Endothelial cell of hepatic sinusoid (primary cell): ENCODE measurements around the gene FAM241B.

Source experiments
- in situ Hi-C: cut with HindIII; loops from 2 replicates; pipeline ENCODE4 v1.10.0; 2017; ENCODE audit warnings: low sequenced_read_pairs

Gene FAM241B

DNA sequence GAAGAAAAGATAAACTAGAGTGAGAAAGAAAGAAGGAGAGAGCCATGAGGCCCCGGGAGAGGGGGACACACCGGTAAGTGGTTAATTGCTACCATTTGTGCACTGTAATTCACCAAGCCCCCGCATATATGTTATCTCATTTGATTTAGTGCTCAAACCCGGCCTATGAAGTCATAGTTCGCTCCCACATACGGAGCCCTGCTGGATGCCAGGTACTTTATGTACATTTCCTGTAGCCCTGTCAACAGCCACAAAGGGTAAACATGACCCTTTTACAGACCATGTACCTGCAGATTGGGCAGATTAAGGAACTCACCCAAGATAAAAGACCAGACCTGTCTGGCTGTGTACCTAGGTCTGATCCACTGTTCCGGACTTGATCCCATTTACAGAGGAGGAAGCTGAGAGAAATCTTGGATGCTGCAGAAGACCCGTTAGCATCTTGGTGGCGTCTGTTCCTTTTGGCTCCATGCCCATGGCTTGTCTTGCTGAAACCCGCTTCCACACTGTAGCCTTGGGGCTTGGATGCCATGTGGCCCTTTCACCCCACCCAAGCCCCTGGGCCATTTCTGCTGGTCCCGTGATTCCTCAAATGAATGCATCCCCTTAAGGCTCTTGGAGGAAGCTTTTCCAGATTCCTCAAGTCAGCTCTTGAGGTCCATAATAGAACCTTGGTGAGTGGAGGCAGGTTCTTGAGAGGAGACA, 32.3 kb downstream of the FAM241B start:
- in situ Hi-C loops: no loop called here

DNA sequence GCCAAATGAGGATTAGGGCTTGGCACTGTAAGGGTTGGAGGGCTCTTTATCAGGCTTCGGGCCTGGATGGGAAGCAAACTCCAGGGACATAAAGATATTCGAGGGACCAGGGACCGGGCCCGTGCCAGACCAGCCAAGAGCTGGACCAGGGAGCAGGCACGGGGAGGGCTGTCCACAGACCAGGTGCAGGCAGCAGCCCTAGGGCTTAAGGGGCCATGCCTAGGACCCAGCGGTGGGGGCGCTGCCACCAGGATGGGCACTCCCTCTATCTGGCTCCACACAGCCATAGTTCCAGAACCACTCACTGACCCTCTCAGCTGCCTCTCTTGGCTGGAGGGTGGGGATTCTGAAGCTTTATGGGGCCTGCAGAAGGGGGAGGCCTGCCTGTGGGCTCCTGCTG, 32.9 kb downstream of the FAM241B start:
- in situ Hi-C loops: no loop called here

DNA sequence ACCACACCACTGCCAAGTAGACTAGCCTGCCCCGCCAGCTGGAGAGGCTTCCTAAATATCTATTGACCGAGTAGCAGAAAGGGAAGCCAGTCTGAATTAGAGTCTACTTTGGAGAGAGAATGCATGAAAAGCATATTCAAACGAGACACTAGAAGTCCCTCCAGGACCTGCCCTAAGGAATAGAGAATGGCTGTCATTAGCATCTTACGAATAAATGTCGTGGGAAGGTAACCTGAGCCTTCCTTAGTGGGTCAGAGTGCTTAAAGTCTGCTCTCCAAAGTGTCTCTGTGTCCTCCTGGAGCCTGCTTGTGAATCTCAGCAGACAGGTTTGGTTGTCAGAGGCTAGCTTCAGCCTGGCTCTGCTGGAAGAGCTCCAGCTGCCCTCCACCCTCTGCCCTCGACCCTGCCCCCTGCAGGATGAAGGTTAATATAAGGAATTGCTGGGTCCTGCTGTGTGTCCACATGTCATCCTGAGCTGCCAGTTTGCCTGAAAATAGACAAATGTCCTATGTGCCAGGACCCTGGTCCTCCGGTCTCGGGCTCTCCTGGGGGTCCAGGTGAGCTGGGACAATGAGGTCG, 33.4 kb downstream of the FAM241B start:
- in situ Hi-C loops: no loop called here

DNA sequence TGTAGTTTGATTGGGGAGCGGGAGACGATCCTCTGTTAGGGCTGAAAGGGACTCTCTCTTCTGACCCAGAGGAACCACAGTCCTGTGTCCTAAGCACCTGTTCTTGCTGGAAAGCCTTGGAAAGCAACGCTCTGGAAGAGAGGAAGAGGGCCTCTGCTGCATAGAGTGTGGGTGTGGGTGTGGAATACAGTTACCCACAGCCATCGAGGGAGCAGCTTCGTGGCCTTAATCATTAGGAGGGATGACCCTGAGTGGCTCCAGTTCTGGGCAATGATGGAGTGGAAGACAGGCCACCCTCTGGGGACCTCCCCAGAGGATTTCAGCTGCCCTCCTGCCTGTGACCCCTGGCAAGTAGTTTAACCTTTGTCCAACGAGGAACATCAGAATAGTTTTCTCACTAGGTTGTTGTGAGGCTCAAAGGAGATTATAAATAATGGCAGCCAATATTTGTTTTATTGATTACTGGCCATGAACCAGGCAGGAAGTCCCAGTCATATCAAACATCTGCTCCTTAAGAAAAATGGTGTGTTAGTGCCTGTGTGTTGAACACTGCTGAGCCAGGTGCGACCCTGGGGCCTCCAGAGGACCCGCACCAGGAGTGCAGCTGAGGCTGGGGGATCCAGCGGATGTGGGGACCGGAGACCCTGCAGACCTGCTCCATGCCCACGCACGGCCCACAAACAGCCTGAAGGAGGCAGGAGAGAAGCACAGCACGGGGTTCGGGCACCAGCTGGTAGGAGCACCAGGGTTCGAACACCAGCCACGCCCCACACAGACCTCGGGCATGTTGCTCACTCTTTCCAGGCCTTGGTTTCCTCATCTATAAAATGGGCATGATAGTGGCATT, 35.6 kb downstream of the FAM241B start:
- in situ Hi-C loops: no loop called here

DNA sequence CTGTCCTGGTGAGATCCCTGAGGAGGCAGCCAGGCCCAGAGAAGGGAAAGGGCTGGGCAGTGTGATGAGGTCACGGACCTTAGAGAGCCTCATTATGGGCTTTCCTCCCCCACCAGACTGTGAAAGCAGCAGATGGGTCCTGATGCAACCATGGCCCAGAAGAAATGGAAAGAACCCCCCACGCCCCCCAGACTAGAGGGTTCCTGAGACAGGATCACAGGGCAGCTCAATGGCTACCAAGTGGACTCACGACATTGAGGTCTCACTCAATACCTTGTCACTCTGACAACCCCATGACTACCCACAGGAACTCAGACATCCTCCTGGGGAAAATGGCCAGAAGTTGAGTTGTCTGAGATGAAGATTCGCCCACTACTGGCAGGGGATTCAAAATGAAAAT, 36.7 kb downstream of the FAM241B start:
- in situ Hi-C loops: no loop called here

DNA sequence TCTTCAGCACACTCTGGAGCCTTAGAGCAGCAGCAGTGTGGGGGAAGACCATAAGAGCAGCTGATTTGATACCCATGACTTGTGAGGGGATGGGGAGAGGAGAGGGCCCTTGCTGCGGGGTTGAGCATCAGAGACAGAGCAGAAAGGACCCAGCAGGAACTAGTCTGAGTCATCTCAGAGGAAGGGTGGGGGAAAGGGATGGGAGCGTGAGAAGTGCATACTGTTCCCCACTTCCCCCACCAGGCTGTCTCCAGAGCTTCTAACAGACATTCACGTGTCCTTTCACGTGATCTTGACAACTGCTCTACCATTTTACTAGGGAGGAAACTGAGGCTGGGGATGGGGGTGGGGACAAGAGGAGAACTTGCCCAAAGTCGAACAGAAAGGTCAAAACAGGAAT, 38.7 kb downstream of the FAM241B start:
- in situ Hi-C loops: no loop called here

DNA sequence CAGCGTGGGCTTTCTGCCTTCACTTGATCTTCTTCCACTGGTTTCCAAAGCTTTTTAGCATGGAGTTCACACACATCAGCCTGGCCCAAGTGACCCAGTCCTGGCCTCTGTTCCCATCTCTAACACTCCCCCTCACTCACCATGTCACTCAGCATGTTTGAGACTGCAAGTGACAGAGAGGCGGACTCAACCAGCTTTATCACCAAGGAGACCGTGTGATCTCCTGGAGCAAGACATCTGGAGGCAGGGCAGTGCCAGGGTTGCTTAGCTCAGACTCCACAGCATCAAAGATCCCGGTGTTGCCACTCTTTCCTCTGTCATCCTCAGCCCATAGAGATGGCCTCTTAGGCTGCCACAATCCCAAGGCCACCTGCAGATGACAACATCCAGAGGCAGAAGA, 39.4 kb downstream of the FAM241B start:
- in situ Hi-C loops: no loop called here

DNA sequence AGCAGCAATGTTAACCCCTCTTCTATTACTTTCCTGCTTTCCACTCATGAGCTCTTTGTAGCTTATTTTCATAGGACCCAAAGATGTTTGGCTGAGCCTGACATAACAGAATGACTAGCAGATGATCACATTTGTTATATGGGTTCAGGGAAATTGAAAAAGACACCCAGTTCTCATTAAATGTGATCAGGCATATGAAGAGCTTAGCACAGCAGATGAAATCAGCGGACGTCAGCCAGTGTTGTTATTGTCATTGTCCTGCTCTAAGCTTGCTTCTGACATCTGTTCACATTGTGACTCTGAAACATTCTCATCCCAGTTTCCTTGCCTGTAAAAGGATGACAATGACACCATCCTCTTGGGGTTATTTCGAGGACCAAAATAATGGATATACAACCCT, 43.5 kb downstream of the FAM241B start:
- in situ Hi-C loops: no loop called here

DNA sequence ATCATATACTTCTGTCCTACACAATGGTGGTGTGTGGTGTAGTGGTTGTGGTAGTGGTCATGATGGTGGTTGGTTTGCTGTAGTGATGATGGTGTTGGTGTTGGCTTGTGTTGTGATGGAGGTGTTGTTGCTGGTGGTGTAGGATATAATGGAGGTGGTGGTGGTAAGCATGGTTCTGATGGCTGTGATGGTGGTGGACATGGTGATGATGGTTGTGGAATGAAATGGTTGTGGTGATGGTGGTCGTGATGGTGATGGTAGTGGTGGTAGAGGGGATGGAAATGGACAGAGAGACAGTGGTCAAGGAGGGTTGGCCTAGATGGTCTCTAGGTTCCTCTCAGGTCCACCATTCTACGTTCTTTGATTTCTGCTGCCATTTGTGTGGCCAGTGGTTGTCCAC, 44.7 kb downstream of the FAM241B start:
- in situ Hi-C loops: no loop called here

DNA sequence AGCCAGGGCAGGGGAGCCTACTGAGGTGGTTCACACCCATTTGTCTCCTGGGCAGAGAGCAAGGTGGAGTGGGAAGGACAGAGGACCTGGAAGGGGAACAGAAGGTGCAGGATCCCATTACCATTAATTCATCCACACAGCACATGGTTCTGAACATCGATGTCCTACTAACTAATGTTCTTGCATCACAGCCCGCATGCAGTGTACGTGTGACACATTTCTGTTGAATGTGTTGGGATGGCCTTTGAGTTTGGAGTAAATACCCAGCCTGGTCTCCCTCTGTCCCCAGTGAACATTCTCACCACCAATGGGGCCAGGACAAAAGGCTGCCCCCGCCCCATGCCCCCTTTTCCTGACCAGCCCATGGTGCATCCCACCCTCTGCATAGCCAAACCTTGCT, 46.3 kb downstream of the FAM241B start:
- in situ Hi-C loops: no loop called here

DNA sequence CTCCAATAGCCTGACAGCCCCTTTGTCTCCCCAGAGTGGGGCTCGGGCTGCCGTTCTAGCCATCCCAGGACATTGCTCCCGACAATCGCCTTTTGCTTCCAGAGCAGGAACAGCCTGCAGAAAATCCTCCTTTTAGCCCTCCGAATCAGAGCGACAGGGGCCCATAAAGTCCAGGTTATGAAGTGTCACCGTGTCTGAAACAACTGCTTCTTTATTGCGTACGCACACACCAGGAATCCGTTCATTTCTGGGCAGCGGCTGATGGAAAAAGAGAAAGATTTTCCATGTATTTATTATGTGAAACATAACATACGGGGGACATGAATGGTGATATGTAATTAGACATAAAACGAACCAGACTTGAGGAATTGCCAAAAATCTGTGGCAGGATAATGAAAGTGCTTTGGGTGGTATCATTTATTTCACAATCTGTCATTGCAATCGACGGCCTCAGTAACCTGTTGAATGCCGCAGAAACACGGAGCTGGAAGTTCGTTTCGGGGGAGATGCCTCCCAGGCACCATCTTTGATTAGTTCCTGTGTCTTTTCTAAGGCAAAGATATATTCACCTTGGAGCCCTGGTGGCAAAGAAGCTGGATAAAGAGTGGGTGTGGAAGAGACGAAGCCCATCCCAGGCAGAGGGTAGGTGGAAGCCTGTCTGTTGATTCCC, 48.1 kb downstream of the FAM241B start:
- in situ Hi-C loops: no loop called here

DNA sequence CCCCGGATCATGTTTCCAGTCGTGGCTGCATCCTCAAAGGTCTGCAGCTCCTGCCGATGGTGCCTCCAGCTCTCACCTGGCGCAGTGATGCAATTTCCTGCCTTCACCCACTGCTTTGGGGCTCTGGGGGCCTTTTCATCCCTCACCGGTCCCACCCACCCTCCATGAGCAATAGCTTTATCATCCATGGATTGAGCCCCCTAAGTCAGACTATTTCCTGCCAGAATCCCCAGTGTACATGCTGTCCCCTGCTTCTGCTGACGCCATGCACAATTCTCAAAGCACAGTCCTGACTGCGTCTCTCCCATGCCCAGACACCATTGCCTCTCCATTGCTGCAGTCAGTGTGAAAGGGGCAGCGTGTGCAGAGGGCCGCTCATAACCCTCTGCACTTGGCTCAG, 49.7 kb downstream of the FAM241B start:
- in situ Hi-C loops: loop anchor here (5.0 kb wide), 1 partner anchor 93 kb away; no protein-coding TSS in a partner anchor

DNA sequence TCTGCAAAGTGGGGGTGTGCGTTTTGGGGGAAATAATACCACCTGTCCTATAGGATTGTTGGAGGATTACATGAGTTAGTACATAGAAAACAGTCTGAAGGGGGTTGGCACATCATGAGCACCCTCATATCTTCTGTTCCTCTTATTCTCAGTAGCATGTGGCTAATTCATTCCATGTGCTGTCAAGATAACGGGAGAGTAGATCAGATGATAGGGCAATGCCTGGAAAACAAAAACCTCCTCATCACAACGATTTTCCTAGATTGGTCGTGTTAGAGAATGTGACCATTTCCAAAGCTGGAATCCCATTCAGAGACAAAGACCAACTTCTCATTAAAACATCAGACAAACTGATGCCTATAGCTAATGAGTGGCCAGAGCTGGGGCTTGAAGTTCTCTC, 50.6 kb downstream of the FAM241B start:
- in situ Hi-C loops: loop anchor here (5.0 kb wide), 1 partner anchor 92 kb away; no protein-coding TSS in a partner anchor

DNA sequence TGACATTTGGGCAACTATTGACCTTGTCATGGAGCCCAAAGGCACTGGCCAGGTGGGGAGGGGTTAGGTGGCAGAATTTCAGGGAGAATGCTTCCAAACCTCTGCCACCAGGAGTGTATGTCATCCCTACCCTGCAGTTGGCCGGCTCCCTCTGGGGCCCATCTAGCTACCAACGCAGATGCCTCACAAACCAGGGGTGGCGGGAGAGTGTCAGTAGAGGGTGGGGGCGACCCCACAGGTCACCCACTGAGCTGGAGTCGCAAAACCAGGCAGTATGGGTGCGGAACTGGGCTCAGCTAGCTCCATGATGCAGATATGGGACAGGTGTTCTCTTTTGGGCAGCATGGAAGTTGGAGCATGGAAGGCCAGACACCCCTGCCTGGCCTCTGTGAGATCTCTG, 51.4 kb downstream of the FAM241B start:
- in situ Hi-C loops: loop anchor here (5.0 kb wide), 1 partner anchor 91 kb away; no protein-coding TSS in a partner anchor

DNA sequence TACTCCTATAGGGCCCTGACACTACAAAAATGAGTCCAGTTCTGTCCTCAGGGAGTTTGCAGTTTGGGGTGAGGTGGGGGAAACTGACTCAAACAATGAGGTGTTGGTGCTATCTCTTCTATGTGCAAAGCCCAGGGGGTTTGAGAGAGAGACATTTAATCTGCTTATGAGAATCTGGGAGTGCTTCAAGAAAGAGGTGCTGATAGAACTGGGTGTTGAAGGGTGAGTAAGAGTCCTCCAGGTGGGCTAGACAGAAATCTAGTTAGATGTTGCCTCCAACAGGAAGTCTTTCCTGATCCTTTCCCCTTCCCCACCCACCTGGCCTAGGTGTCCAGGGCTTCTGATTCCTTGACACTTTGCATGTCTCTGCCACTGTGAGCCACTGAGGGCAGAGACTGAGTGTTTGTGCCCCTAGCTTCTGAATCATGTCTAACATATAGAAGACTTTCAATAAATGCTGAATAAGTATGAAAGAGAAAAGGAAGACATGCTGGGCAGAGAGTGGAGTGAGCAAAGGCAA, 53.0 kb downstream of the FAM241B start:
- in situ Hi-C loops: loop anchor here (5.0 kb wide), 1 partner anchor 89 kb away; no protein-coding TSS in a partner anchor
